NCI-H2171 (cell line): ENCODE data around the gene CARD19.

Source experiments
- DNase-seq: peaks from one replicate; lab custom pipeline; 2025; lab: John Stamatoyannopoulos, UW

Gene CARD19

DNA sequence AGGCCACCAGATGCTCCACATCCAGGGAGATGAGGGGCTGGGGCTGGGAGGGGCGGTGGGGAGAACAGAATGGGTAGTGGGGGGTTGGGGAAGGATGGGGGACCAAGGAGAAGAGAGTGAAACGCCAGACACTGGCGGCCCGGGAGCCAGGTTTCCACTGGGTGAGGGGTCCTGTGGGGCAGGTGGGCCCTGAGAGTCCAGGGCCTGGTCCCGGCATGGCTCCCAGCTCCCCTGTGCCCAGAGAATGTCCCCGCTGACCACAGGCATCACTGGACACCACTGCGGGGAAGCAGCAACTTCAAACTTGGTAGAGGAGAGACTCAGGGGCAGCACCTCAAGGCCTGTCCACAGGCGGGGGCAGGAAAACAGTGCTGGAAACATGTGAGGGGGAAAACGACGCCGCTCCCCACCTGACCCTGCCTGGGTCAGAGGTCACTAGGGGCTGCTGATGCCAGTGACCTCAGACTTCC lies 24.9 kb downstream of the CARD19 start:
- DNase-seq: no peak

DNA sequence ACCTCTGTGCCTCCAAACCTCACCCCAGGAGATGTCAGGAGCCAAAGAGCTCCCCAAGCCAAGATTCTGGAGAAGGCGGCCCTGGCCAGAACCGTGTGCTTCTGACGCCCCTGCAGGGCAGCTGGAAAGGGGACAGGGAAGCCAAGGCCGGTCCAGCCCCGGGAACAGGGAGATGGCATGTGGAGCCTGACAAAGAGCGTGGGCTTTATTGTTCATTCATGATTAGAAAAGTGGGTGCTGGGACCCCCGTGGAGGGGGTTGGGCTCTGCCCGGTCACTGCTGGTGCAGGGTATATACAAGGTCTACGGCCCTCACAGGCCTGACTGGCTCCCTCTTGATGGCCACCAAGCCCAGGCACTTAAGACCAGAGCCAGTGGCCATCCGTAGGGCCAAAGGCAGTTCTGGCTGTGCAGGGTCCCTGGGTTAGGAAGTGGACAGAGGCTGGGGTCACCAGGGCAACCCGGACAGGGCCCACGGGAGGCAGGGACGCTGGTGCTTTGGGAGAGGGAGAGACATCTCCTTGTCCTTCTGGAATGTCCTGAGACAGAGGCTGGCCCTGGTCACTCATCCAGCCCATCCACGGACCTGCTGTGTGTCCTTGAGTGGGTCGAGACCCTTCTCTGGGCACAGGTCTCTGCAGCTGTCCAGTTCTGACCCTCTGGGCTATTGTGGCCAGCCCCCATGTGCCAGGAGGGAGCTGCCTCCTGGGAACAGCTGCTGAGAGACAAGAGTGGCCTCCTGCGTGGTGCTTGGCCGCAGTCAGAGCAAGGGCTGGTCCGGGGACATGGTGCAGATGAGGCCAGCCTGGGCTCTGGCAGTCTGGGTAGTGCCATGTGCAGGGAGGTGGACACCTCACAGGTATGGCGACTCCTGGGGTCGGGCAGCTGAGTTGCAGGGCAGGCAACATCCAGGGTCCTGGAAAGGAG lies 25.6 kb downstream of the CARD19 start:
- no peak for DNase-seq

DNA sequence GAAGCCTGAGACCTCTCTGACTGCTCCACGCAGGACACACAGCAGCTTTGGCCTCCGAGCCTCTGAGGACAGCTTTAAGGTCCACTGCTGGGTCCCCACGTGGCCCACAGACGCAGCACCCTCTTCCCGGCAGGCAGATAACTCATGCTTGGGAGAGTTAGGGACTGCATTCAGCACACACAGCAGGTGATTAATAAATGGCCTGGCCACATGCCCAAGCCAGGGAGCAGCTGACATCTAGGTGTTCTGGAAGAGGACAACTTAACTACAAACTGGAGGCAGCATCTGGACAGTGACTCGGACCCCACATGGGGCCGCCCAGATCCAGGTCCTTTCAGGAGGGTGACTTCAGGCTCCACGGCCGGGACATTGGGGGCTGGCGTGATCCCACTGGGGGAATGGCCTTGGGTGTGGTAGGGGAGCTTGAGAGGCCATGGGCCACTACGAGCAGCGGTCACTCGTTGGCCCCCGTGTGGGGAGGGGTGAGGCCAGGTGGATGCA lies 26.8 kb downstream of the CARD19 start:
- DNase-seq: no peak

DNA sequence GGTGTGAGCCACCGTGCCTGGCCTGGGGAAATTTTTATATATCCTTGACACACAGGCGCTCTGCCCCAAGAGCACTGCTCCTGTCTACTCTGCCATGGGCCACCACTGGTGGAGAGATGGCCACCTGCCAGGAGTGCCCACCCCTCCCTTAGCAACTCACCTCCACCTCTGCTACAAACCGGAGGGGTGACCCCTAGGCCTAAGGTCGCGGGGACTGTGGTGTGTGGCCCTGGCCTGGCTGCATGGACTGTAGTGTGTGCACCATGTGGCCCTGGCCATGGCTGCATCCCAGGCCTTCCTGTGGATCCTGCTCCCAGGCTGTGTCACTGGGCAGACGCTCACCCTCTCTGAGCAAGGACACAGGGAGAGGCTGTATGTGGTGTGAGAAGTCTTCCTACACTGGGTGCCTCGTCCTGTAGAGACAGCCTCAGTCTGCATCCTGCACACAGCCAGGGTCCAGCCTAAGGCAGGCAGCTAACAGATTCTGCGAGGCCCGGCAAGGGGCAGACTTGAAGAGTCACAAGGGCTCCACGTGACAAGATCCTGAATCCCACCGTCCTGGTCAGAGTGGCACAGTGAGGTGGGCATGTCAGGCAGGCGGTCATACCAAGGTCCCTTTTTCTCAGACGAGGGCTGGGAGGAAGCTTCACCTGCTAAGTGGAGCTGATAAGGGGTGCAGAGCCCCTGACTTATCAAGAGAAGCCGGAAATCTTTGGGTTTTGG lies 27.7 kb downstream of the CARD19 start:
- DNase-seq: no peak

DNA sequence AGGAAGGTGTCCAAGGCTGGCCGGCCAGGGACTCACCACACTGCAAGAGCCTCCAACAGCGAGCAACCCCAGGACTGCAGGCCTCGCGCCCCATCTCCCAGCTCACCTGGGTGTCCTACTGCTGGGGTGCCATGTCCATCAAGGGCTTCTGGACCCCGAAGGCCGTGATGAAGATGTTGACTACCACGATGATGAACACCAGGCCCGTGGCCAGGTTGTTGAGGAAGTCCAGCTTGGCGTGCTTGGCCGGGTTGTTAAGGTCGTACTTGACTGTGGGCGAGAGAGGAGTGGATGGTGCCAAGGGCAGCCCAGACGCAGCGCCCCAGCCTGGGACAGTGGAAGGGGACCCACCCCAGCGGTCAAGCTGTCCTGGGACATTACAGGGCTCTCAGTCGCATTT lies 28.8 kb downstream of the CARD19 start:
- no peak for DNase-seq

DNA sequence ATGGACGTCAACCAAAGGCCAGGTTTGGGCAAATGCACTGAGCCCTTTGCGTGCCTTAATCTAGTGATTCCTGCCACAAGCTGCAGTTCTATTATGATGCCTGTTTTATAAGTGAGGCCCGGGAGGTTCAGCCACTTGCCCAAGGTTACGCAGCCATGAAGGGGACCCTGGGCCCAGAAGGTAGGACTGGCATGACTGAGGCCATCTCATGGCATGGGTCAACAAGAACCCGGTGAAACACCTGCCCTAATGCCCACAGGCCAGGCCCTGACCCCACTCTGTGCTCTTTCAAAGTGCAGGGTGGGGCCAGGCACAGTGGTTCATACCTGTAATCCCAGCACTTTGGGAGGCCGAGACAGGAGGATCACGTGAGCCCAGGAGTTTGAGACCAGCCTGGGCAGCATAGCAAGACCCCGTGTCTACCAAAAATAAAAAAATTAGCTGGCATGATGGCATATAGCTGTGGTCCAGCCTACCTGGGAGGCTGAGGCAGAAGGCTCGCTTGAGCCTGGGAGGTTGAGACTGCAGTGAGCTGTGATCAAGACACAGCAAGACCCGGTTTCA lies 29.4 kb downstream of the CARD19 start:
- no peak for DNase-seq

DNA sequence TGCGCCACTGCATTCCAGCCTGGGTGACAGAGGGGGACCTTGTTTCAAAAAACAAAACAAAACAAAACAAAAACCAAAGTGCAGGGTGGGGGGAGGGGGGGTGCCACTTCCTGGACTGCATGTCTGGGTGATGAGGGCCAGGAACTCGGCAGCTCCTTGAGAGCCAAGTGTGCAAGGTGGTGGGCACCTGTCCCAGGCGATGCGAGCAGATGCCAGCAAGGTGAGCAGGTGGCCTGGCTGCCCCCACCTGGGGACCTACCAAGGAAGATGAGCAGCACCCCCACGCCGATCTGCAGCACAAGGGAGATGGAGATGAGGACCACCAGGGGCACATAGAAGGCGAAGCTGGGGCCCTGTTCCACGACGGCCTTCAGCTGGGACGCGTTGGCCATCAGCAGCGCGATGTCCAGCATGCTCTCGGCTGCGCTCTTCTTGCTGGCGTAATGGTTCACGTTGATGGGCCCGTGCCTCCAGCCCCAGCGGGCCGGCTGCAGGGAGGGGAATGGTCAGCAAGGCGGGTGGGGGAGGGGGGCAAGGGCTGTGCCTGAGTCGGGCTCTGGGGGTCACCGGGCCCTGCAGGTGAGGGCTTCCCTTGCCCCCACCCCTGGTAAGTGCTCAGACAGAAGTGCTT lies 30.2 kb downstream of the CARD19 start:
- DNase-seq: no peak

DNA sequence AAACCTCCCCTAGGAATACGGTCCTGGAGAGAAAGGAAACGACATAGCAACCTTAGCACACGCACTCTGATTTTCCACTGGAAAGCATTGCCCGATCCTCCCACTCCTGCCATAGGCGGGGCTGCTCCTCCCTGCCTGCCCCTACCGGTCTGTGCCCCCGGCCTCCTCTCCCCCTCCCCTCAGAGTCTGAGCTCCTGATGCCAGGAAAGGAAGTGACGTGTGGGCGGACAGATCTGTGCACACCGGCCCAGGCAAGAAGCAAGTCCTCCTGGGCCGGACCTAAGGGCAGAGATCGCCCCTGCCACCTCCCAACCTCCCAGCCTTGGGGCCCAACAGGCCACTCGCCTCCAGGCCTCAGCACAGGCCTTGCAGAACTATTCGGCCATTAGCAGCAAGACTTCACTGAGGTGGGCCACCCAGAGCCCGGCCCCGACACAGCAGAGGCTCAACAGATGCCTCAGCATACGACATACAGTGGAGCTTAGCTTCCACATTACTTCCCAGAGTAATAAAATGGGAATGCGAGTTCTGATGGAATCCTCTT lies 30.9 kb downstream of the CARD19 start:
- DNase-seq: no peak

DNA sequence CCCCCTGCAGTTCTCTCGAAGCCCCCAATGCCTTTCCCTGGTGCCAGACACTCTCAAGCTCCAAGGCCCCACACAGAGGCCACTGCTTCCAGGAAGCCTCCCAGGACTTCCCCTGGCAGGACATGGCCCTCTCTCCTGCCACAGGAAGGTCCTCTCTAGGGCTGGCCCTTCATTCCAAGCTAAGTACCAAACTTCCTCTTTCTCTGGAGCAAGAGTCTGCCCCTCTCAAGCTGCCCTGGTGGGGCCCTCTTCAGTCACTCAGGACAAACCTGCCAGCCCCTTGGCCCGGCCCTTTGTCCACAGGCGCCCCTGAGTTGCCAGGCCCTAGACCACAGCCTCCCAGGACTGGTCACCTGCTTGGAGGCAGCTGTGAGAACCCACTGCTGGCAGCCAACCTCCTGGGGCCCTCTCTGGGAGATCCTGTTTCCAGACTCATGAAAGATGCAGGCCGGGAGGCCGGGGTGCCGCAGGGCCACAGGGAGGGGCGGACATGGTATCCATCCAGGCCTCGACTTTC lies 31.4 kb downstream of the CARD19 start:
- DNase-seq: no peak

DNA sequence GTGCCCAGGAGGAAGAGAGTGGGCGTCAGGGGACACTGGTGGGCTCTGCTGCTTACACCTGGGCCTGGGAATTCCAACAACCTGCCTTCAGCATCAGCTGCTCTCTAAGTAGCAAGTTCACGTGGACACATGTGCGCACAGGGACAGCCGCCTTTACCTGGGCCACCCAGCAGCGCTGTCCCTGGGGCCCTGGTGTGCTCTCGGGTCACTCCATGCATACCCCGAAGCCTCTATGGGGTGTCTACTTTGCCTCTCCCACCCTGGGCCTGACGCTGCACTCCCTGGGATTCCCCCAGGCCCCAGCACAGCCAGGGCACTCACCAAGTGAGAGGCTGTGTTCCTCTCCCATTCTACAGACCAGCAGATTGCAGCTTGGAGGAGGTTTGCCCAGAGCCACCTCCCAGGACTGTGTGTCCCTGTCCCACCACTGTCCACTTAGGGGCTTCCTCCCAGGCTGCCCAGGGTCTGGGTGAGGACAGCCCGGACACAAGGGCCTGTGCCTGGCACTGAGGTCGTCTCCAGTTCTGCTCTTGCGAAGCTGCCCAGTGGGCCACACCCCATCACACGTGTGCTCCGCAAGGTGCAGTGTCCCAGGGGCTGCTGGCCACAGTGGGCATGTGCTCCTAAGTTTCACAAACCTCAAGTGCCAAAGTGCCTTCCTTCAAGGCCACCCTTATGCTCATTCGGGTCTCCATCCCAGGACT lies 32.1 kb downstream of the CARD19 start:
- DNase-seq: no peak

DNA sequence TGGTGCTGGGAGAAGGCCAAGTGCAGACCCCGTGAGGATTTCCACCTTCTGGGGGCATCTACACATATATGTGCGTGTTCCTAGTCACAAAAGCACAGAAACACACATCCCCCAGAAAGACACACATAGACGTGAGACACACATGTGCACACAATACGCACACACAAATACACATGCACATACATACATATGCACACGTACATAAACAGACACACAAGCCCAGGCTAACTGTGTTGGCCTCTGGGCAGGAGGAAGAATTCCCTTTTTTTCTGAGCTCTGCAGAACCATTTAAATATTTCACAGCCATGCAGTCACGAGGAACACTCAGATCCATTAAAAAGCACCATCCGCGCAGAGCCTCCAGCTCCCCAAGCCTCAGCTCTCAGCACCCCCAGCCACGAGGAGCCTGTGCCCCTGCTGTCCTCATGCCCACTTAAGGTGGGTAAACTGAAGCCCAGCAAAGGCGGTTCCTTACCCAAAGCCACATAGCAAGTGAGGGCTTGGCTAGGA lies 32.8 kb downstream of the CARD19 start:
- DNase-seq: no peak

DNA sequence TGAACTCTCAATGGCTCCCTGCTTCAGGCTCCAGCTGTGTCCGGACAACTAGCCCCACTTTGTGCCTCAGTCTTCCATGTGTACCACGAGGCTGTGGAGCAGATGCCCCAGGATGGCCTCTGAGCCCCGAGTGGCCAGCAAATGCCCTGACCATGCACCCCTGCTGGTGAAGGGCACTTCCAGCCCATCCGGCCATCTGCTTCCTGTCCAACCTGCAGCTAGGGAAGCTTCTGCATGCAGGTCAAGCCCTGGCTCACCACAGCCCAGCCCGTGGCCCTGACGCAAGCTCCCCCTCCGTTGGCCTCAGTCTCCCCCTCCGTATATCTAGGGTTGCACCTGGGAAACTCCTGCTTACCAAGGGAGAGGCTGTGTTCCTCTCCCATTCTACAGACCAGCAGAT lies 33.3 kb downstream of the CARD19 start:
- no peak for DNase-seq

DNA sequence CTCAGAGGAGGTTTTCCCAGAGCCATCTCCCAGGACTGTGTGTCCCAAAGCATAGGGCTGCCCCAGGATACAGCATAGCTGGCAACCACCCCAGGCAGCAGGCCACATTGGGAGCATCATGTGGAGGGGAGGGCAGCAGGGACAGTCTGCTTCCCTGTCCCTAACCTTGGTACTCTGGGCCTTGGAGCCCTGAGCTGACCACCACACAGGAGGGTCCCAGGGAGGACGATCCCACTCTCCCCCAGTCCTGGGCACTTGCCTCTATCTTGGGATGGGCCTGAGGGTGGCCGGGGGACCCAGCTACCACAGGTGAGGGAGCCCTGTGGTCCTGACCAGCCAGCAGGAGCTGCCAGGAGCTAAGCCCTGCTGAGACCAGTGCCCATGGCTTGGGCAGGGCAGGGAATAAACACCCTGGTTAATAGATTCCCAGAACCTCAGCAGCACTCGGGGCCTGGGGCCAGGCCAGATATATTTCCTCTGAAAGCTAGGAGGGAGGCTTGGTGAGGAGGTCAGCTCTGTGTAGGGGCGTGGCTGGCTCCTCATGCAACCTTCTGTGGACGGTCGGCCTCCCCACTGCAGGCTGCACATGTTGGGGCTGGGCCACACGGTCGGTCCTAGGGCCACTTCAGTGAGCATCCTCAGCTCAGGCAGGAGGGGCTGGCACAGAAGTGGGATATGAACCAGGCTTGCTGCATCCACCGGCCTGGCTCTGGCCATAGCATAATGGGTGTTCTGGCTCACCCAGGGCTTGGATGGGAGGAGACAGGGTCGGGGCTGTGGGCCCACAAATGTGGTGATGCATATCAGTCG lies 33.9 kb downstream of the CARD19 start:
- no peak for DNase-seq

DNA sequence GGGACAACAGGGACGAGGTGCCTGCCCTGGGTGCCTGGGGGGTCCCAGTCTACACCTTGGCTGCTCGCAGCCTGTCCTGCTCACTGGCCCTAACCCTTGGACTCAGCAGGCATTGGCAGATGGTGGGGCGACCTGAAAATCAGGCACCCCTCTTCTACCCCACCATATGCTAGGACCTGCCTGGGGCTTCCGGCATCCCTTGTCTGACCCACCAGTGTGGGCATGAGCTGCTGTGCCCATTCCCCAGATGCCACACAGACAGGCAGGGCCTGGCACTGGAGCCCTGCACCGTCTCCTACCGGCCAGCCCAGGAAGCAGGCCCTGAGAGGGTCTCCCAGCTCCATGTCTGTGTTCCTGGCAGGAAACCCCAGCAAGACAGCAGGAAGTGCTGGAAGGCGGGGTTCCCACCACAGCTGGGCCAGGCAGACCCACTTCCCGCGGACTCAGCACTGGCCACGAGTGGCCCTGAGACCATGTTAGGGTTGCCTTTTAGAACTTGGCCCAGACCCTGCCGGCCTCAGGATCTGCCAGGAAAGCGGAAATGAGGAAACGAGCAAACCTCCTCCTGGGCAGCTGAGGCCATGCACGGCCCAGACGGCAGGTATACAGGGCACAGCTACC lies 35.0 kb downstream of the CARD19 start:
- no peak for DNase-seq

DNA sequence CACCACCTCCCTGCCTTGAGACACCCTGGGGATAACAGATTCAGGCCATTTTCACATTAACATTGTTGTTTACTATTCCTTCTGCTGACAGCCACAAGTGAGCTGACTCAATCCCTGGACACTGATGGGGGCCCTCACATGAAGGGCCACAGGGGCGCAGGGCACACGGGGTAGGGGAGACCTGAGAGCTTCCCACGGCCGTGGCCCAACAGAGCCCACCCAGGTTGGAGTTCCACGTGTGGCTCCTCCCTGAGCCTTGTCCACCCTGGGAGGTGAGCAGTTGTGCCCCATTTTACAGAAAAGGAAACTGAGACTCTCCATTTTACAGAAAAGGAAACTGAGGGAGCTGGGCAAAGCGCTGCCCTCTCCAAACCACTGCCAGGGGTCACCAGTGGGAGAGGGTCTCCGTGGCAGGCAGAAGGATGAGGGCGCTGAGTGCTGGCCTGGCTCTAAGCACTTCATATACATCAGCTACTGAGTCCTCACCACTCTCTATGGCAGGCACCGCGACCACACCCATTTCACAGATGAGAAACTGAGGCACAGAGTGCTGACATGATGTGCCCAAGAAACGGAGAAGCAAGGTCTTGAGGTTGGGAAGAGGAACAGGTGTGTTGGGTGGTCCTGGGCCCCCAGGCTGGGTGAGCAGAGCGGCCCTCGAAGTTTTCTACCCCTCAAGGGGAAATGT lies 35.7 kb downstream of the CARD19 start:
- DNase-seq: no peak

DNA sequence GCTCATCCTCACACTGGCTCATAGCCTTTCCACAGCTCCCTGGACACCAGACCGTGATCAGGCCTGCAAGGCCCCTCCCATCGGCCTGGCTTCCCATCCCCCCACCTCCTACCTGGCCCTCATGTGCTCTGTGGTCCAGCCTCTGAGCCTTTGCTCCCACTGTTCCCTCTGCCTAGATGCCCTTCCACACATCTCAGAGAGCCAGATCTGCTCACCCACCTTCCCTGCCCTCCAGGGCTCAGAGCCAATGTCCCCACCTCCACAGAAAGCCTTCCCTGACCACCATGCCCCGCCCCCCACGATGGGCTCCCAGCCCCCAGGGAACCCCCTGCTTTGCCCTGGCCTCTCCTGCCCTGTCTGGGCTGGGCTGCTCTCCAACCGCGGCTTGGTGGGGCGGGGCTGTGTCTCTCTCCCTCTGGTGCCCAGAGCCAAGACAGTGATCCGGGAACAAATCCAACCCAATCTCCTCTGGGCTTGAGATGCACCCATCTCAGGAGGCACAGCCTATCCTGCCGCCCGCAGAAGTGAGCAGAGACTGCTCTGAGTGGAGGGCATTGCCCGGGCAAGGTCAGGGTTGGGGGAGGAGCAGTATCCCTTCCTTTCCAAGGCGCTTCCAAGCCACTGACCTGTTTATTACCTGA lies 36.4 kb downstream of the CARD19 start:
- no peak for DNase-seq

DNA sequence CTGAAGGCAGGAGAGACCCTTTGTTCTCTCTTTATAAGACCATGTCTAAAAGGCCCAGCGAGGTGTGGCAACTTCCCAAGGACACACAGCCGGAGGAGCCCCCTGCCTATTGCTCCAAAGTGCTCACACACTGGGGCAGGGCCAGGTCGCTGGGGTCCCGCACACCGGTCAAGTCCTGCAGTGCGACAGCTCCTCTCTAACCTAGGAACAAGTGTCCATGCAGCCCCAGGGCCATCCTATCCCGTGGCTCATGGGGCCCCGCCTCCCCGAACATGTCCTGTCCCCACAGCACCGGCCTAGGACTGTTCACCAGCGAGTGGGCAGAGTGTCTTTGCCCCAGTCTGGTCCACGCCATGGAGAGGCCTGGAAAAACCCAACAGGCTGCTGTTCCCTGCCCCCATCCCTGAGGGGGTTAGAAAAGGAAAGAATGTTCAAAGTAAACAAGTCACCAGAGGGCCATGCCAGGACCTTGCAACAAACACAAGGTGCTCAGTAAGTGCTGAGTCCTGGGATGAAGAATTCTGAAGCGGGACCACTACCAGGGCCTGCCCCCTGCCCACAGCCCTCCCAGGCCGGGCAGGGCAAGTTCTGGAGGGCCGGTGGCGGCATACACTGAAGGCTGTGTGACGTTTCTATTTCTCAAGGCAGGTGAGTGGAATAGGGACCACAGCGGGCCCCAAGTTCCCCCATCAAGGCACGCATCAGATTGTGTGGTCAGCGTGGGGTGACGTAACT lies 37.1 kb downstream of the CARD19 start:
- no peak for DNase-seq

DNA sequence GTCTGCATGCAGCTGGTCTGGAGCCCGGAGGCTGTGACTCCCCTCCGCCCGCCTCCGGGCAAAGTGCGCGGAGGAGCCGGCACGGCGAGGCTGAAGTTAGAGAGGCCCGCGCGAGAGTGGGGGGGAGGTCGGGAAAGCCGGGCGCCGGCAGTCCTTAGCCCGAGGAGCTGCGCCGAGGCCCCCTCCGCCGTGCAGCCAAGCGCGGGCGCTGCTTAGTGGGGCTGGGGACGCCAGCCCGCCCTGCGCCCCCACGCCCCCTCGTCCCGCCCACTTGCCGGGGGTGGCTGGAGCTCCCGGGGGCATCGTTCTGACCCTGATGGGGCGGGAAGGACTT lies 37.6 kb downstream of the CARD19 start:
- no peak for DNase-seq
